ENCODE results near the gene SREBF1.
A peak's percentile ranks its signal among the peaks of the same experiment; 100 is the strongest.

Gene SREBF1

GRCh38 chr17:17840751-17841591, 4.2 kb upstream of the SREBF1 start:
- DNase-seq (ENCODE audit: low spot score) = peak; percentile 58

GRCh38 chr17:17839791-17840707, 3.3 kb upstream of the SREBF1 start:
- DNase-seq (ENCODE audit: low spot score) = peak; percentile 94

GRCh38 chr17:17837966-17838962, 1.5 kb upstream of the SREBF1 start:
- no peak for DNase-seq (ENCODE audit: low spot score)

GRCh38 chr17:17837380-17837821, 615 bp upstream of the SREBF1 start:
- DNase-seq (ENCODE audit: low spot score) = no peak

GRCh38 chr17:17836250-17836817, 452 bp downstream of the SREBF1 start:
- DNase-seq (ENCODE audit: low spot score) = peak; percentile 100

- no peak for DNase-seq (ENCODE audit: low spot score)
Observed at GRCh38 chr17:17835415-17836249, 1.2 kb downstream of the SREBF1 start.

GRCh38 chr17:17834974-17835373, 1.8 kb downstream of the SREBF1 start:
- no peak for DNase-seq (ENCODE audit: low spot score)

- DNase-seq (ENCODE audit: low spot score) = no peak
Observed at GRCh38 chr17:17833658-17834357, 3.0 kb downstream of the SREBF1 start.

GRCh38 chr17:17832032-17832363, 4.8 kb downstream of the SREBF1 start:
- no peak for DNase-seq (ENCODE audit: low spot score)

GRCh38 chr17:17831208-17832031, 5.4 kb downstream of the SREBF1 start:
- DNase-seq (ENCODE audit: low spot score) = no peak

- no peak for DNase-seq (ENCODE audit: low spot score)
Observed at GRCh38 chr17:17830740-17831207, 6.0 kb downstream of the SREBF1 start.

- DNase-seq (ENCODE audit: low spot score) = no peak
Observed at GRCh38 chr17:17830269-17830567, 6.6 kb downstream of the SREBF1 start.

GRCh38 chr17:17827826-17828621, 8.8 kb downstream of the SREBF1 start:
- no peak for DNase-seq (ENCODE audit: low spot score)

- DNase-seq (ENCODE audit: low spot score) = no peak
Observed at GRCh38 chr17:17826942-17827785, 9.6 kb downstream of the SREBF1 start.

GRCh38 chr17:17826342-17826713, 10.5 kb downstream of the SREBF1 start:
- no peak for DNase-seq (ENCODE audit: low spot score)

- no peak for DNase-seq (ENCODE audit: low spot score)
Observed at GRCh38 chr17:17824783-17825614, 11.8 kb downstream of the SREBF1 start.
